HG03571 (cell line): ENCODE data around the gene TSEN54.

Experiments
- ATAC-seq: cut with Tn5 transposase; IDR thresholded peaks from one replicate; pipeline ENCODE4 v1.9.1; 2021; ENCODE audit not compliant: unreplicated experiment

Gene TSEN54

GRCh38 chr17:75488693-75489510 is 27.4 kb upstream of the TSEN54 start:
- no peak for ATAC-seq

GRCh38 chr17:75489511-75489955 is 26.8 kb upstream of the TSEN54 start:
- no peak for ATAC-seq

GRCh38 chr17:75490173-75490743 is 26.1 kb upstream of the TSEN54 start:
- ATAC-seq = no peak

GRCh38 chr17:75490953-75491649 is 25.2 kb upstream of the TSEN54 start:
- no peak for ATAC-seq

GRCh38 chr17:75491680-75492079 is 24.6 kb upstream of the TSEN54 start:
- ATAC-seq = no peak

GRCh38 chr17:75492555-75493168 is 23.7 kb upstream of the TSEN54 start:
- ATAC-seq = no peak

- ATAC-seq = no peak
Observed at GRCh38 chr17:75493476-75494129, 22.7 kb upstream of the TSEN54 start.

GRCh38 chr17:75494326-75494877 is 21.9 kb upstream of the TSEN54 start:
- no peak for ATAC-seq

GRCh38 chr17:75496005-75496404 is 20.3 kb upstream of the TSEN54 start:
- no peak for ATAC-seq

GRCh38 chr17:75498039-75498725 is 18.1 kb upstream of the TSEN54 start:
- ATAC-seq = no peak

GRCh38 chr17:75498726-75499213 is 17.6 kb upstream of the TSEN54 start:
- no peak for ATAC-seq

GRCh38 chr17:75499313-75500022 is 16.9 kb upstream of the TSEN54 start:
- ATAC-seq = no peak

- ATAC-seq = no peak
Observed at GRCh38 chr17:75500419-75501216, 15.7 kb upstream of the TSEN54 start.

- no peak for ATAC-seq
Observed at GRCh38 chr17:75501378-75502071, 14.8 kb upstream of the TSEN54 start.

GRCh38 chr17:75502072-75502720 is 14.1 kb upstream of the TSEN54 start:
- ATAC-seq = no peak

GRCh38 chr17:75502721-75503329 is 13.5 kb upstream of the TSEN54 start:
- no peak for ATAC-seq

- no peak for ATAC-seq
Observed at GRCh38 chr17:75503337-75503950, 12.9 kb upstream of the TSEN54 start.
